ENCODE results near the gene DPPA4. TPM values are rescaled to one million over a fixed set of nuclear protein-coding genes. Genes with fewer than 3 reads are reported as not detected.
A peak's percentile ranks its signal among the peaks of the same experiment; 100 is the strongest.

Gene DPPA4
- total and polyA plus RNA-seq, 2 donors (not counting 1 experiment from before 2014, with no cell fraction given) = 2.8 to 3.3 TPM

GRCh38 chr3:109338322-109338721 lies 976 bp upstream of the DPPA4 start:
- H3K27ac ChIP-seq (ENCODE audit: low read length in 2 of 2) = no peak overlapping the region
- TF ChIP-seq EZH2 (IDR thresholded peaks at IDR 0.05; ENCODE audit: borderline replicate concordance, insufficient read depth, low read depth, low read length, poor library complexity, severe bottlenecking) = no peak
- no peak for TF ChIP-seq CTCF (IDR thresholded peaks at IDR 0.05)
- H3K36me3 ChIP-seq (replicated peaks in 1 of 2; ENCODE audit: control extremely low read depth in 1 of 2, control insufficient read depth in 1 of 2, extremely low read depth in 1 of 2, insufficient read depth in 2 of 2, low read length in 1 of 2) = no peaks in the 10 kb centered on the region
- no peak overlapping the region for H3K4me2 ChIP-seq (replicated peaks; ENCODE audit: low read depth, low read length, poor library complexity, severe bottlenecking)
- H3K27me3 ChIP-seq (replicated peaks in 1 of 4; ENCODE audit: control extremely low read depth in 1 of 4, control insufficient read depth in 3 of 4, insufficient read depth in 4 of 4, low read length in 3 of 4) = peaks cover 0 to 9% (median 2%) of the 10 kb centered on the region in 4 experiments
- ChIA-PET POLR2A (no interaction called here), CTCF (no interaction called here)
- no peak overlapping the region for H2AFZ ChIP-seq (ENCODE audit: insufficient read depth, low read depth, low read length, poor library complexity, severe bottlenecking)
- peaks cover 0 to 7% of the 10 kb centered on the region in 2 donors for H3K4me1 ChIP-seq (ENCODE audit: control insufficient read depth in 2 of 2, insufficient read depth in 2 of 2, low read length in 2 of 2)
- intact Hi-C loops (cut with micrococcal nuclease) = no loop called here
- H3K4me3 ChIP-seq (ENCODE audit: control extremely low read depth in 1 of 5, extremely low read depth in 1 of 5, insufficient read depth in 1 of 5, low read depth in 2 of 5, low read length in 4 of 5) = no peak overlapping the region
- Mint-ChIP-seq H3K4me1 (peaks cover 13% of the 10 kb centered on the region), H3K27me3 (peaks cover 25% of the 10 kb centered on the region), H3K9me3 (ENCODE audit: insufficient read depth) (no peaks in the 10 kb centered on the region), H3K27ac (no peak overlapping the region), H3K4me3 (no peak overlapping the region)
- H4K20me1 ChIP-seq (ENCODE audit: control insufficient read depth, insufficient read depth, low read length, poor library complexity, severe bottlenecking) = no peaks in the 10 kb centered on the region
- DNase-seq (no peak), ATAC-seq (ENCODE audit: low read depth) (no peak)
- H3K79me2 ChIP-seq (ENCODE audit: control insufficient read depth, insufficient read depth, low read length) = no peaks in the 10 kb centered on the region
- H3K9me3 ChIP-seq (ENCODE audit: control extremely low read depth in 1 of 3, control insufficient read depth in 2 of 3, insufficient read depth in 1 of 3, low read length in 2 of 3) = peaks cover 0 to 16% (median 0%) of the 10 kb centered on the region in 3 donors
- WGBS (ENCODE audit: insufficient coverage) = 7% methylated on average over 2 of the region's 4 CpGs
- no peak overlapping the region for H3K9ac ChIP-seq (ENCODE audit: low read length)

- Histone ChIP-seq H3K79me2 (ENCODE audit: control insufficient read depth, insufficient read depth, low read length) (no peaks in the 10 kb centered on the region), H3K27me3 (replicated peaks in 1 of 4; ENCODE audit: control extremely low read depth in 1 of 4, control insufficient read depth in 3 of 4, insufficient read depth in 4 of 4, low read length in 3 of 4) (peaks cover 0 to 9% (median 2%) of the 10 kb centered on the region in 4 experiments), H3K9me3 (ENCODE audit: control extremely low read depth in 1 of 3, control insufficient read depth in 2 of 3, insufficient read depth in 1 of 3, low read length in 2 of 3) (peaks cover 0 to 16% (median 0%) of the 10 kb centered on the region in 3 donors), H3K4me1 (ENCODE audit: control insufficient read depth in 2 of 2, insufficient read depth in 2 of 2, low read length in 2 of 2) (peaks cover 0 to 7% of the 10 kb centered on the region in 2 donors), H3K36me3 (replicated peaks in 1 of 2; ENCODE audit: control extremely low read depth in 1 of 2, control insufficient read depth in 1 of 2, extremely low read depth in 1 of 2, insufficient read depth in 2 of 2, low read length in 1 of 2) (no peaks in the 10 kb centered on the region), H3K9ac (ENCODE audit: low read length) (peak overlapping the region; percentile 51), H4K20me1 (ENCODE audit: control insufficient read depth, insufficient read depth, low read length, poor library complexity, severe bottlenecking) (no peaks in the 10 kb centered on the region), H3K4me3 (ENCODE audit: control extremely low read depth in 1 of 5, extremely low read depth in 1 of 5, insufficient read depth in 1 of 5, low read depth in 2 of 5, low read length in 4 of 5) (peak overlapping the region; percentile 32 to 66 (median 49)), H3K4me2 (replicated peaks; ENCODE audit: low read depth, low read length, poor library complexity, severe bottlenecking) (peak overlapping the region; percentile 61), H3K27ac (ENCODE audit: low read length in 2 of 2) (peak overlapping the region in 1 of 2 donors; percentile 39), H2AFZ (ENCODE audit: insufficient read depth, low read depth, low read length, poor library complexity, severe bottlenecking) (peak overlapping the region; percentile 72)
- ChIA-PET CTCF (no interaction called here), POLR2A (no interaction called here)
- Mint-ChIP-seq H3K4me3 (peak overlapping the region; percentile 67), H3K9me3 (ENCODE audit: insufficient read depth) (no peaks in the 10 kb centered on the region), H3K27me3 (peaks cover 25% of the 10 kb centered on the region), H3K27ac (no peak overlapping the region), H3K4me1 (peaks cover 13% of the 10 kb centered on the region)
- 10% methylated on average over 6 of the region's 17 CpGs for WGBS (ENCODE audit: insufficient coverage)
- intact Hi-C loops (cut with micrococcal nuclease) = no loop called here
- no peak for ATAC-seq (ENCODE audit: low read depth)
- no peak for TF ChIP-seq CTCF (IDR thresholded peaks at IDR 0.05)
- TF ChIP-seq EZH2 (IDR thresholded peaks at IDR 0.05; ENCODE audit: borderline replicate concordance, insufficient read depth, low read depth, low read length, poor library complexity, severe bottlenecking) = no peak
- peak; percentile 5 for DNase-seq
These were observed 970 bp downstream of the DPPA4 start for GRCh38 chr3:109336291-109336861.

Data from B cell (primary cell).